ENCODE data around the gene MIS12.

The MIS12 gene

GRCh38 chr17:5486206-5487124 lies at the start of gene MIS12:
Gene MIS12, plus strand, starts transcription at chr17:5486566. Its CDS starts 2,297 bp downstream, at chr17:5488863.
- DNase-seq: peak; percentile 61 to 100 (median 98)

DNA sequence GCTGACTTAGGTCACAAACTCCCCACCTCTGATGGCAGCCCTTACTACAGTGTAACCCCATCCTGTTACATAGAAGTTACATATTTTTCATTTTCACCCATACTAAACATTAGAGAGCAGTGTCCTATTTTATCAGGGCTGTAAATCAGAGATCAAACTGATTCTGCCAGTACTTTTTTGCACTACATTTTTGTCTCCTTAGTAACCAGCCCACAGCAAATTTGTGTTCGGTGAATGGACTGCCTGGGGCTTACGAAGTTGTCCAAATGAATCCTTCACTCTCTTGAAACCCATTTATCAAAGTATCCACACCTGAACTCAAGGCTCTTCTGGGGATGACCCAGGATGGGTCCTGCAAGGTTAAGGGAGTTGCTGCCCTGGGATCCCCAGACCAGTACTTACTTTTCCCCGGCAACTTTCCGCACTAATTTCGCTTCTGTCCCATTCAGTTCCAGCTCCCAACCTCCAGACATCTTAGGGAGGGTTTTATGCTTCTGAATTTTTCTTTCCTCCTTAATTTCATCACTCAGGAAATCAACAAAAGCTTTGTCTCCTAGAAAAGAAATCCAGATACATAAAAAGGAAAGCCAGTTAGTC lies 48.5 kb upstream of the MIS12 start:
- DNase-seq: no peak

DNA sequence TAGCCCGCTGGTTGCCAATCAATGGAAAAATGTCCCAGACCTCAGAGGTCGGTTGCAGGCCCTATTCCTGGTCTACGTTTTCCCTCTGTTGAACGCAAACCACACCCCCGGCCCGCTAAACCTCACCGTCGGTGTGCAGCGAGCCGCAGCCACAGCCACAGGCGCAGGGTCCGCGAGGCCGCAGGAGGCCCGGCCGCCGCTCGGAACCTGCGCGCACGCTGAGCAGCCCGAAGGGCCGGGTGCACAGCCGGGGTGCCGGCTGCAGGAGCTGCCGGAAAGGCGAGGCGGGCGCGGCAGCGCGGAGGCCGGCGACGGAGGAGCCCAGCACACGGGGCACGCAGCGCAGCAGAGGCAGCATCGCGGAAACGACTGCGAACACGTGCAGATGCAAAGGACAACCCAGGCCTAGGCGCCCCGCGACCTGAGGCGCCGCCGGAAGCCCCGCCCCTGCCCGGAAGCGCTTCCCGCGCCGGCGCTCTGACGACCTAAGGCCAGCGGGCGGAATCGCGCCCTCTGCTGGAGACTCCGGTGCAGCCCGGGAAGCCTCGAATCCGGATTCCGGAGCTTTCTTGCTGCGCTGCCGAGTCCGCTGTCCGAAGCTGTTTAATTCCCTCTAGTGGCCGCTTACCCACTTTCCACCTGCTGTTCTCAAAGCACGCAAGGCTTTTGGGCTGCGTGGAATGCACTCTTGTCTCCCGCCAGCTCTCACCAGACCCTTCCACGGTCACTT lies 47.5 kb upstream of the MIS12 start, which contains the start of gene C1QBP:
Gene C1QBP (minus strand): TSS at position 440 of the 730 bp plus-strand sequence. CDS start 82 bp downstream, at position 358.
- DNase-seq: peak; percentile 36 to 93 (median 80)

DNA sequence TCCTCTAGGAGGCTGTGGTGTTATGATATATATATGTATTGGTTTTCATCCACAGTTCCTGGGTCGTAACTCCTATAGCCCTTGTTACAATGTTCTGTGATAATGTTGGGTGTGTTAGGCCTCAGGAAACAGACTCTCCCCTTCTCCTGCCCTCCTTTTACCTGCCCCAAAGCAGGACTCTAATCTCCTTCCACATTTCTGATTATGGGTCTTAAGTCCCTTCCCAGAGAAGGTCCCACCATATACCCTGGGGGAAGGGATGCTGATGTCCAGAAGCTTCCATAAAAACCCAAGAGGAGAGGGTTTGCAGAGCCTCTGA lies 47.0 kb upstream of the MIS12 start:
- DNase-seq: no peak

- DNase-seq: no peak
Observed at GRCh38 chr17:5443728-5444127, 42.6 kb upstream of the MIS12 start.

- DNase-seq: no peak
Observed at GRCh38 chr17:5444209-5444608, 42.2 kb upstream of the MIS12 start.

DNA sequence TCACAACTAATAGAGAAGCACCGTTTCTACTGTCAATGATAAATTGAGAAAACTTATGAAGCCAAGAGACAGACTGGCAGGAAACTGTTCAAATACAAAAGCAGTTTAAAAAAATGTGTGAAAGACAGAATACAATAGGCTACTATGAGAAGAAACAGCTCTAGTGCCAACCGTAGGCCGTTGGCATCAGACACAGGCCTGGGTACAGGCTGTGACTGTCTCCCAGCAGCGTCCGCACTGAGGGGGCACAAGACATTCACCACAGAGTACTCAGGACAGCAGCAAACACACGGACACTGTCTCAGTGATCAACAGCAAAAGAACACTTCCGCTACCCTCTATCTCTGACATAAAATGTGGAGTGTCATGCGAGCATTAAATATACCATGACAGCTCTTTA lies 39.6 kb upstream of the MIS12 start:
- peak in 53 of 56 donors; percentile 5 to 91 (median 68) for DNase-seq

GRCh38 chr17:5464717-5465507 lies 21.5 kb upstream of the MIS12 start:
- no peak for DNase-seq

GRCh38 chr17:5466295-5466694 lies 20.1 kb upstream of the MIS12 start:
- DNase-seq: no peak

DNA sequence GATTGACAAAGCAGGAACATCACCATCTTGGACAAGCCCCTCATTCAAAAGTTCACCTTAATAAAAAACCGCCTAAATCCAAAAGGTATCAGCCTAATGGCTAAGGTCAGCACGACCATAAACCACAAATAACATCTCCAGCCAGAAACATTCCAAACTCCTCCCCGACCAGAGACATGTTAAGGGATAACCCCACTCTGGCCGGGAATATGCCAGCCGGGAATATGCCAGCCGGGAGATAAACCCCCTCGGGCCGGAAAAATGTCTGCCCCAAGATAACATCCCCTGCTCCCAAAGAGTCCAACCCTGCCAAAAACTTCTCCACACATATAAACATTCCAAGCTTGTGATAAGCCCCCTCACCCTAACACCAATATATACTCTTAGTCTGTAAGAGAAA lies 18.9 kb upstream of the MIS12 start:
- no peak for DNase-seq

GRCh38 chr17:5468075-5468473 lies 18.3 kb upstream of the MIS12 start:
- peak in 3 of 56 donors; percentile 21 to 41 (median 27) for DNase-seq

GRCh38 chr17:5472511-5472910 lies 13.9 kb upstream of the MIS12 start:
- DNase-seq: no peak

DNA sequence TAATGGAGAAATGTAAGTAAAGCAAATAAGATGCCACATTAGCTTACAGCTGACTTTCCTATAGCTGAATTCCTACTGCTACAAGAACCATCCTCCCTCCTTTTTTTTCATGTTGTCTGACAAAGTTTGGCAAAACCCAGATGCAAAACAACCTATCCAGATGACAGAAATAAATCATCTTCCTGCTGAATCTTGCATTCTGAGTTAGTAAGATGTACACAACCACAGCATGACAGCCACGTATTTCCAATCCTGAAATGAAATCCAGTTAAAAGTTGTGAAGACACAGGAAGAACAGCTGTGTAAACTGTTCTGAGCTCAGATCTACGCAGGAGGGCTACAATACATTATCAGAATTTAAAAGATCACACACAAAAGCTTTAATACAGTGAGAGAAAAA lies 12.5 kb upstream of the MIS12 start:
- DNase-seq: no peak

DNA sequence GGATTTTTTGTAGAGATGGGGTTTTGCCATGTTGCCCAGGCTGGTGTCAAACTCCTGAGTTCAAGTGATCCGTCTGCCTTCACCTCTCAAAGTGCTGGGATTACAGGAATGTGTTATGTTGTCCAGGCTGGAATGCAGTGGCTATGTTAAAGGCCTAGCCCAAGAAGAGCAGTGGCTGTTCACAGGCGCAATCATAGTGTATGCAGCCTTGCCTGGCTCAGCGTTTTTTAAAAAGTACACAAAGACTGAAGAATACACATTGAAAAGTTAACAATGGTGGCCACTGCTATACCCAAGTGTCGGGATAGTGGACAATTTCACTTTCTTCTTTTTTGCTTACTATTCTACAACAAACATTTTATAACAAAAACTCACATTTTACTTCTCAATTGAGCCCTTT lies 7.4 kb upstream of the MIS12 start:
- no peak for DNase-seq

- no peak for DNase-seq
Observed at GRCh38 chr17:5480962-5481361, 5.4 kb upstream of the MIS12 start.

- no peak for DNase-seq
Observed at GRCh38 chr17:5481451-5481850, 4.9 kb upstream of the MIS12 start.

GRCh38 chr17:5485270-5486205 lies 828 bp upstream of the MIS12 start, which contains the start of gene DERL2:
Gene DERL2, minus strand, starts transcription at chr17:5486178. Its CDS starts 17 bp downstream, at chr17:5486161.
- DNase-seq: peak in 1 of 56 donors; percentile 49

- DNase-seq: no peak
Observed at GRCh38 chr17:5488752-5489151, 2.4 kb downstream of the MIS12 start.

- DNase-seq: no peak
Observed at GRCh38 chr17:5492970-5493369, 6.6 kb downstream of the MIS12 start.
